Gastroesophageal sphincter (tissue), 4 donors: ENCODE results near the gene ASIC2. TPM values are rescaled to one million over a fixed set of nuclear protein-coding genes. Genes with fewer than 3 reads are reported as not detected.
"Not testable (repeated sequence)": the region's sequence is repeated elsewhere in the genome, so short reads cannot be mapped to it uniquely, and the experiment has no call there.

Experiments used
- ATAC-seq: fragments of 150-250 bp; one replicate; pipeline ENCODE4 v1.9.1; 2016; ENCODE audit warnings: mild to moderate bottlenecking, moderate library complexity
- H3K27ac ChIP-seq, 4 donors: fragments of 200-600 bp; sonication (generic) in 3 of 4; 1 replicate in 3 of 4; 2 replicates in 1 of 4; pipeline ENCODE4 v1.5.1; 2016 to 2019
- H3K27me3 ChIP-seq: fragments of 200-600 bp; sonication (generic); one replicate; pipeline ENCODE4 v1.5.1; 2019
- H3K36me3 ChIP-seq, 2 donors: fragments of 200-600 bp; sonication (generic); one replicate each; pipeline ENCODE4 v1.5.1; 2019; ENCODE audit warnings: control low read depth in 1 of 2
- H3K4me1 ChIP-seq, 3 donors: fragments of 200-600 bp; sonication (generic); 1 replicate in 2 of 3; 2 replicates in 1 of 3; pipeline ENCODE4 v1.5.1; 2016 to 2019; ENCODE audit warnings: control low read depth in 2 of 3
- H3K4me3 ChIP-seq, 2 donors: fragments of 200-600 bp; sonication (generic); one replicate each; pipeline ENCODE4 v1.5.1; 2019; ENCODE audit warnings: mild to moderate bottlenecking in 1 of 2, moderate library complexity in 1 of 2
- H3K9me3 ChIP-seq, 3 donors: fragments of 200-600 bp; sonication (generic); one replicate each; pipeline ENCODE4 v1.5.1; 2017 to 2019; ENCODE audit warnings: control low read depth in 2 of 3
- EP300 ChIP-seq: sonication (generic); formaldehyde crosslinking; IDR thresholded peaks from one replicate; pipeline ENCODE4 v1.6.1; 2017; ENCODE audit warnings: antibody characterized with exemption, mild to moderate bottlenecking
- POLR2A ChIP-seq, 2 donors: fragments of 450-650 bp; IDR thresholded peaks; one replicate each; pipeline ENCODE4 v1.6.1; 2017; ENCODE audit warnings: antibody characterized with exemption in 2 of 2, mild to moderate bottlenecking in 2 of 2, moderate library complexity in 1 of 2
- POLR2AphosphoS5 ChIP-seq: sonication (generic); formaldehyde crosslinking; IDR thresholded peaks from one replicate; pipeline ENCODE4 v1.6.1; 2017; ENCODE audit warnings: antibody characterized with exemption
- WGBS, 2 donors: methylation state at CpG; one replicate each; pipeline ENCODE4 v1.1.5; 2018; ENCODE audit warnings: low coverage in 1 of 2; 5-methylcytosine and 5-hydroxymethylcytosine counted together
- total RNA-seq, 4 donors: library from RNA; depleted of rRNA; stranded (reverse); fragments of >200 nt; gene quantifications; one replicate each; pipeline ENCODE4 v1.1.0, GENCODE V29; 2016
- TF ChIP-seq, protein P1 (sequence below), 4 experiments: fragments of 200-600 bp in 2 of 4; fragments of 450-650 bp in 2 of 4; sonication (generic) in 1 of 4; IDR thresholded peaks; one replicate each; pipeline ENCODE4 v1.5.1; 2017 to 2019; ENCODE audit warnings: antibody characterized with exemption in 4 of 4, mild to moderate bottlenecking in 2 of 4, moderate library complexity in 2 of 4

ASIC2 gene
- total RNA-seq, 4 donors from 2014 or later: 0.15 TPM; not detected in 3

DNA sequence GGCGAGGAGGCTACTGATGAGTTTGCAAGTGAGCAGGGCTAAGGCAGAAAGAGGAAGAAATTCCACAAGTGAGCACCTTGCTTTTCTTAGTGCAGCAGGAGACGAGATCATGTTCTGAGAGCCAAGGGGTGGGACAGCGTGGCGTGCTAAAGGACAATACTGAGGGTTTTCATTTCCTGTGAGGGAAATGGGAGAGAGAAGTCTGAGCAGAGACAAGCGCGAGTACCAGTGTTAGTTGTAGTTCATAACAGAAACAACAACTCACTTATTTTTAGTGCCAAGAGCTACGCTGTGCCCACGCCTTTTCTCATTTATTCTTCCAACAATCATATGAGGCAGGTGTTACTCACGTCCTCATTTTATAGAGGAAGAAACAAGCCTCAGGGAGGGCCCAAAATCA lies 299.1 kb downstream of the ASIC2 start:
- TF ChIP-seq, protein P1, sequence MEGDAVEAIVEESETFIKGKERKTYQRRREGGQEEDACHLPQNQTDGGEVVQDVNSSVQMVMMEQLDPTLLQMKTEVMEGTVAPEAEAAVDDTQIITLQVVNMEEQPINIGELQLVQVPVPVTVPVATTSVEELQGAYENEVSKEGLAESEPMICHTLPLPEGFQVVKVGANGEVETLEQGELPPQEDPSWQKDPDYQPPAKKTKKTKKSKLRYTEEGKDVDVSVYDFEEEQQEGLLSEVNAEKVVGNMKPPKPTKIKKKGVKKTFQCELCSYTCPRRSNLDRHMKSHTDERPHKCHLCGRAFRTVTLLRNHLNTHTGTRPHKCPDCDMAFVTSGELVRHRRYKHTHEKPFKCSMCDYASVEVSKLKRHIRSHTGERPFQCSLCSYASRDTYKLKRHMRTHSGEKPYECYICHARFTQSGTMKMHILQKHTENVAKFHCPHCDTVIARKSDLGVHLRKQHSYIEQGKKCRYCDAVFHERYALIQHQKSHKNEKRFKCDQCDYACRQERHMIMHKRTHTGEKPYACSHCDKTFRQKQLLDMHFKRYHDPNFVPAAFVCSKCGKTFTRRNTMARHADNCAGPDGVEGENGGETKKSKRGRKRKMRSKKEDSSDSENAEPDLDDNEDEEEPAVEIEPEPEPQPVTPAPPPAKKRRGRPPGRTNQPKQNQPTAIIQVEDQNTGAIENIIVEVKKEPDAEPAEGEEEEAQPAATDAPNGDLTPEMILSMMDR (IDR thresholded peaks at IDR 0.05): no peak
- no peak for TF ChIP-seq POLR2A (IDR thresholded peaks at IDR 0.05)
- TF ChIP-seq EP300: no peak
- no peak for TF ChIP-seq POLR2AphosphoS5
- 57 to 63% methylated on average over 4 of the region's 9 CpGs for WGBS, 2 donors
- Histone ChIP-seq H3K27me3 (peaks cover 47% of the 10 kb centered on the region), H3K4me1 (peaks cover 0 to 6% (median 0%) of the 10 kb centered on the region in 3 donors), H3K36me3 (no peaks in the 10 kb centered on the region), H3K9me3 (peaks cover 0 to 5% (median 0%) of the 10 kb centered on the region in 3 donors), H3K27ac (no peak overlapping the region), H3K4me3 (no peak overlapping the region)
- no peak for ATAC-seq

DNA sequence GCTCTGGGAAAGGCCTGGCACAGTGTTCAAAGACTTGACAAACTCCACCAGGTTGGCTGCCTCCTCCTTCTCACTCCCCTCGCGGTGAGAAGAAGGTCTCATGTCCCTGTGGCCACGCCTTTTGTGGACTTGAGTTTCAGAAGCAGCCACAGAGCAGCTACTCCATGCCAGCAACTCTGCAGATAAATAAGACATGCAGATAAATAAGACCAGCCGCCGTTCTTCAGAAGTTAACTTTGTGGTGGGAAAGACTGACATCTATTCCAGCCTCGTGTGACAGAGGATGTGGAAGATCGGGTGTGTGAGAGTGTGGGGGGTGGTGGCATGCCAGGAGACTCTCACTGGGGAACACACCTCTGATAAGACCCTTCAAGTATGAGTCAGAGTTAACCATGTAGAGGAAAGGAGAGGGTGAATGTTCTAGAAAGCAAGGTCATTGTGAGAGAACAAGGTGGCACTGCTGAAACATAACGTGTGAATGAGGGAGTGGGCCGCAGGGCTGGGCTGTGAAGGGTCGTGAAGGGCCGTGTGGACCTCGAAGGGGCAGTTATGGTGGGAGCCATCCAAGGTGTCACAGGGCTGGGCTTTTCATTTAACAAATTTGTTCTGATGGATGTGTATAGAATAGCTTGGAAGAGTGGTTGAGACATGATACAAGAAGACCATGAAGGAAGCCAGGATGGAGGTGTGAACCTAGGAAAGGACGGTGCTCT lies 300.6 kb downstream of the ASIC2 start:
- Histone ChIP-seq H3K9me3 (peaks cover 0 to 20% (median 0%) of the 10 kb centered on the region in 3 donors), H3K27ac (no peak overlapping the region), H3K27me3 (peaks cover 32% of the 10 kb centered on the region), H3K4me1 (no peaks in the 10 kb centered on the region), H3K4me3 (no peak overlapping the region), H3K36me3 (no peaks in the 10 kb centered on the region)
- ATAC-seq: no peak
- 51 to 85% methylated on average over 9 to 13 of the region's 13 CpGs for WGBS, 2 donors
- TF ChIP-seq, protein P1 (IDR thresholded peaks at IDR 0.05): no peak
- no peak for TF ChIP-seq EP300

DNA sequence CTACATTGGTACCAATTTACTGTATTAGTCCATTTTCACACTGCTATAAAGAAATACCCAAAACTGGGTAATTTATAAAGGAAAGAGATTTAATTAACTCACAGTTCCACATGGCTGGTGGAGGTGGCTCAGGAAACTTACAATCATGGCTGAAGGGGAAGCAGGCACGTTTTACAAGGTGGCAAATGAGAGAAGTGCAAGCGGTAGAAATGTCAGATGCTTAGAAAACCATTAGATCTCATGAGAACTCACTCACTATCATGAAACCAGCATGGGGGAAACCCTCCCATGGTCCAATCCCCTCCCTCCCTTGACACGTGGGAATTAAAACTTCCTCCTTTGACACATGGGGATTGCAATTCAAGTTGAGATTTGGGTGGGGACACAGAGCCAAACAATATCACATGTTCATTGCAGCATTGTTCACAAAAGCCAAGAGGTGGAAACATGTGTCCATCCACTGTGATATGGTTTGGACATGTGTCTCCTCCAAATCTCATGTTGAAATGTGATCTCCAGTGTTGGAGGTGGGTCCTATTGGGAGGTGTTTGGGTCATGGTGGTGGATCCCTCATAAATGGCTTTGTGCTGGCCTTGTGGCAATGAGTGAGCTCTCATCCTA lies 304.5 kb downstream of the ASIC2 start:
- ATAC-seq: no peak
- peaks cover 0 to 26% (median 0%) of the 10 kb centered on the region in 3 donors for H3K9me3 ChIP-seq
- no peak for TF ChIP-seq POLR2AphosphoS5
- TF ChIP-seq, protein P1 (IDR thresholded peaks at IDR 0.05): no peak
- TF ChIP-seq POLR2A (IDR thresholded peaks at IDR 0.05): no peak
- TF ChIP-seq EP300: no peak
- 71 to 82% methylated on average over 2 to 3 of the region's 3 CpGs for WGBS, 2 donors
- H3K4me1 ChIP-seq: no peaks in the 10 kb centered on the region
- H3K27me3 ChIP-seq: peaks cover 9% of the 10 kb centered on the region
- H3K36me3 ChIP-seq: no peaks in the 10 kb centered on the region
- no peak overlapping the region for H3K27ac ChIP-seq
- H3K4me3 ChIP-seq: no peak overlapping the region

DNA sequence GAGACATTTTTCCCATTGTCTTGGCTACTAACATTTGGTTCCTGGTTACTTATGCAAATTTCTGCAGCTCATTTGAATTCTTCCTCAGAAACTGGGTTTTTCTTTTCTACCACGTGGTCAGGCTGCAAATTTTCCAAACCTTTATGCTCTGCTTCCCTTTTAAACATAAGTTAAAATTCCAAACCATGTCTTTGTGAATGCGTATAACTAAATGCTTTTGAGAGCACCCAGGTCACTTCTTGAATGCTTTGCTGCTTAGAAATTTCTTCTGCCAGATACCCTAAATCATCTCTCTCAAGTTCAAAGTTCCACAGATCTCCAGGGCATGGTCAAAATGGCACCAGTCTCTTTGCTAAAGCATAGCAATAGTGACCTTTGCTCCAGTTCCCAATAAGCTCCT lies 305.2 kb downstream of the ASIC2 start:
- WGBS, 2 donors: 56 to 60% methylated on average over 2 of the region's 2 CpGs
- not testable (repeated sequence) for H3K27ac ChIP-seq

DNA sequence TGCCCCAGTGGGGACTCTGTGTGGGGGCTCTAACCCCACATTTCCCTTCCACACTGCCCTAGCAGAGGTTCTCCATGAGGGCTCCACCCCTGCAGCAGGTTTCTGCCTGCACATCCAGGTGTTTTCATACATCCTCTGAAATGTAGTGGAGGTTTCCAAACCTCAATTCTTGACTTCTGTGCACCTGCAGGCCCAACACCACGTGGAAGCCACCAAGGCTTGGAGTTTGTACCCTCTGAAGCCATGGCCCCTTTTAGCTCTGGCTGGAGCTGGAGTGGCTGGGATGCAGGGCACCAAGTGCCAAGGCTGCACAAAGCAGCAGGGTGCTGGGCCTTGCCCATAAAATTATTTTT lies 305.7 kb downstream of the ASIC2 start:
- H3K27ac ChIP-seq, H3K4me1 ChIP-seq, H3K4me3 ChIP-seq, H3K27me3 ChIP-seq, H3K36me3 ChIP-seq, ATAC-seq: not testable (repeated sequence)
- 0% methylated on average over 1 of the region's 1 CpG; no CpG with 5 or more reads in 1 of the 2 donors for WGBS, 2 donors
- peaks cover 0 to 26% (median 0%) of the 10 kb centered on the region in 3 donors for H3K9me3 ChIP-seq

More for the DNA sequence above, 305.2 kb downstream of the ASIC2 start:
- not testable (repeated sequence) for H3K4me1 ChIP-seq, ATAC-seq, H3K4me3 ChIP-seq, H3K36me3 ChIP-seq, H3K27me3 ChIP-seq
- H3K9me3 ChIP-seq: peaks cover 0 to 26% (median 0%) of the 10 kb centered on the region in 3 donors
